ENCODE data around the gene CD36.
A peak's percentile ranks its signal among the peaks of the same experiment; 100 is the strongest.
"Not testable (repeated sequence)": the region's sequence is repeated elsewhere in the genome, so short reads cannot be mapped to it uniquely, and the experiment has no call there.

The CD36 gene

GRCh38 chr7:80656029-80656428 lies 17.6 kb downstream of the CD36 start:
- no peak for DNase-seq

- DNase-seq: peak; percentile 43
These were observed 20.9 kb downstream of the CD36 start for GRCh38 chr7:80659120-80660055.

- no peak for DNase-seq
These were observed 22.5 kb downstream of the CD36 start for GRCh38 chr7:80660939-80661338.

- no peak for DNase-seq
These were observed 23.3 kb downstream of the CD36 start for GRCh38 chr7:80661729-80662128.

- no peak for DNase-seq
These were observed 23.8 kb downstream of the CD36 start for GRCh38 chr7:80662252-80662651.

- no peak for DNase-seq
These were observed 27.1 kb downstream of the CD36 start for GRCh38 chr7:80665526-80665925.

GRCh38 chr7:80666376-80666775 lies 27.9 kb downstream of the CD36 start:
- no peak for DNase-seq

- DNase-seq: not testable (repeated sequence)
These were observed 30.9 kb downstream of the CD36 start for GRCh38 chr7:80669367-80669766.

- DNase-seq: no peak
These were observed 33.3 kb downstream of the CD36 start for GRCh38 chr7:80671744-80672143.

- DNase-seq: no peak
These were observed 36.6 kb downstream of the CD36 start for GRCh38 chr7:80675090-80675489.

GRCh38 chr7:80676404-80676803 lies 38.0 kb downstream of the CD36 start:
- DNase-seq: no peak

- no peak for DNase-seq
These were observed 39.2 kb downstream of the CD36 start for GRCh38 chr7:80677629-80678028.

- no peak for DNase-seq
These were observed 40.3 kb downstream of the CD36 start for GRCh38 chr7:80678707-80679106.

- DNase-seq: no peak
These were observed 41.8 kb downstream of the CD36 start for GRCh38 chr7:80679921-80680907.

- DNase-seq: peak; percentile 24
These were observed 42.9 kb downstream of the CD36 start for GRCh38 chr7:80681272-80681885.

- no peak for DNase-seq
These were observed 44.3 kb downstream of the CD36 start for GRCh38 chr7:80682744-80683143.

- no peak for DNase-seq
These were observed 48.1 kb downstream of the CD36 start for GRCh38 chr7:80686576-80686975.

- DNase-seq: peak; percentile 67
These were observed 60.7 kb downstream of the CD36 start for GRCh38 chr7:80699045-80699638.

- DNase-seq: no peak
These were observed 61.3 kb downstream of the CD36 start for GRCh38 chr7:80699721-80700256.

GRCh38 chr7:80703272-80703671 lies 64.8 kb downstream of the CD36 start:
- DNase-seq: no peak

GRCh38 chr7:80705130-80705781 lies 66.8 kb downstream of the CD36 start:
- DNase-seq: no peak

GRCh38 chr7:80707318-80707717 lies 68.9 kb downstream of the CD36 start:
- no peak for DNase-seq
